ENCODE measurements around the gene ZNF213. TPM values are rescaled to one million over a fixed set of nuclear protein-coding genes. Genes with fewer than 3 reads are reported as not detected.

ZNF213 gene
- total RNA-seq, 1 donor from 2014 or later: 25.3 TPM

- TF ChIP-seq CTCF (IDR thresholded peaks at IDR 0.05): no peak
- no peaks in the 10 kb centered on the region for H3K27me3 ChIP-seq
- peaks cover 40 to 53% of the 10 kb centered on the region in 2 donors for H3K36me3 ChIP-seq
- no peak overlapping the region for H3K4me3 ChIP-seq
- intact Hi-C loops (cut with DNase I): no loop called here
- no peak for DNase-seq (ENCODE audit: low spot score in 2 of 2)
- H3K27ac ChIP-seq: no peak overlapping the region
- peaks cover 0 to 7% of the 10 kb centered on the region in 2 donors for H3K4me1 ChIP-seq
- H3K9me3 ChIP-seq: no peaks in the 10 kb centered on the region
These were observed 16.5 kb upstream of the ZNF213 start for GRCh38 chr16:3118204-3118790.

DNA sequence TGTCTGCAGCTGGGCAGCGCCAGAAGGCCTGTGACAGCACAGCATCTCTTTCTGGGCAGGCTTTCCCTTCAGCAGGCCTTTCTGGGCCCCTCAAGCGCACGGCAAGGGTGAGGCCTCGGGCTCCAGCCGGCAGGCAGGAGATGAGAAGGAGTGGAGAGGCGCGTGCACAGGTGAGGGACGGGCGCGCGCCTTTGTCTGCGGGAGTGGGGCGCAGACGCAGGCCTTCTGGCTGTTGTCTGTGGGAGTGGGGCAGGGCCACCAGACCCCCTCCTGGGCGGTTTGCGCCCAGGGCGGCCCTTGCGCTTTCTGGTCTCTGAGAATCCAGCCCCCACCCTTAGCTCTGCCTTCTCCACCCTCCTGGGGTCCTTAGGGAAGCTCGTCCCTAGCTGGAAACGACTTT is 16.0 kb upstream of the ZNF213 start:
- H3K4me1 ChIP-seq: peaks cover 0 to 4% of the 10 kb centered on the region in 2 donors
- H3K36me3 ChIP-seq: peaks cover 40 to 53% of the 10 kb centered on the region in 2 donors

GRCh38 chr16:3119286-3119685 is 15.5 kb upstream of the ZNF213 start:
- Histone ChIP-seq H3K4me1 (peaks cover 0 to 3% of the 10 kb centered on the region in 2 donors), H3K27me3 (no peaks in the 10 kb centered on the region), H3K9me3 (no peaks in the 10 kb centered on the region), H3K36me3 (peaks cover 40 to 53% of the 10 kb centered on the region in 2 donors), H3K27ac (no peak overlapping the region), H3K4me3 (no peak overlapping the region)
- TF ChIP-seq CTCF (IDR thresholded peaks at IDR 0.05): no peak
- no peak for DNase-seq (ENCODE audit: low spot score in 2 of 2)
- intact Hi-C loops (cut with DNase I): no loop called here

More for the DNA sequence above, 16.0 kb upstream of the ZNF213 start:
- no peak for DNase-seq (ENCODE audit: low spot score in 2 of 2)
- no peak for TF ChIP-seq CTCF (IDR thresholded peaks at IDR 0.05)
- H3K27me3 ChIP-seq: no peaks in the 10 kb centered on the region
- H3K4me3 ChIP-seq: no peak overlapping the region
- H3K9me3 ChIP-seq: no peaks in the 10 kb centered on the region
- no peak overlapping the region for H3K27ac ChIP-seq
- intact Hi-C loops (cut with DNase I): no loop called here

DNA sequence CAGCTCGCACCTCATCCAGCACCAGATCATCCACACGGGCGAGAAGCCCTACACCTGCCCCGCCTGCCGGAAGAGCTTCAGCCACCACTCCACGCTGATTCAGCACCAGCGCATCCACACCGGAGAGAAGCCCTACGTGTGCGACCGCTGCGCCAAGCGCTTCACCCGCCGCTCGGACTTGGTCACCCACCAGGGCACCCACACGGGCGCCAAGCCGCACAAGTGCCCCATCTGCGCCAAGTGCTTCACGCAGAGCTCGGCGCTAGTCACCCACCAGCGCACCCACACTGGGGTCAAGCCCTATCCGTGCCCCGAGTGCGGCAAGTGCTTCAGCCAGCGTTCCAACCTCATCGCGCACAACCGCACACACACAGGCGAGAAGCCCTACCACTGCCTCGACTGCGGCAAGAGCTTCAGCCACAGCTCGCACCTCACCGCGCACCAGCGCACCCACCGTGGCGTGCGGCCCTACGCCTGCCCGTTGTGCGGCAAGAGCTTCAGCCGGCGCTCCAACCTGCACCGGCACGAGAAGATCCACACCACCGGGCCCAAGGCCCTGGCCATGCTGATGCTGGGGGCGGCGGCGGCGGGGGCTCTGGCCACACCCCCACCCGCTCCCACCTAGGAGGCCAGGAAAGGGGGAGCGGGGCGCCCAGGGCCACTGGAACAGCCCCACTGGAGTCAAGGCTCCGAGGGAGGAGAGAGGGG is 15.0 kb upstream of the ZNF213 start:
- H3K4me1 ChIP-seq: peaks cover 3% of the 10 kb centered on the region in 2 donors
- peaks cover 40 to 53% of the 10 kb centered on the region in 2 donors for H3K36me3 ChIP-seq
- no peaks in the 10 kb centered on the region for H3K9me3 ChIP-seq
- H3K4me3 ChIP-seq: no peak overlapping the region
- DNase-seq (ENCODE audit: low spot score in 2 of 2): no peak
- no peak for TF ChIP-seq CTCF (IDR thresholded peaks at IDR 0.05)
- no peaks in the 10 kb centered on the region for H3K27me3 ChIP-seq
- no peak overlapping the region for H3K27ac ChIP-seq
- intact Hi-C loops (cut with DNase I): loop anchor here (5.0 kb wide), 1 partner anchor 37 kb away; no protein-coding TSS in a partner anchor

DNA sequence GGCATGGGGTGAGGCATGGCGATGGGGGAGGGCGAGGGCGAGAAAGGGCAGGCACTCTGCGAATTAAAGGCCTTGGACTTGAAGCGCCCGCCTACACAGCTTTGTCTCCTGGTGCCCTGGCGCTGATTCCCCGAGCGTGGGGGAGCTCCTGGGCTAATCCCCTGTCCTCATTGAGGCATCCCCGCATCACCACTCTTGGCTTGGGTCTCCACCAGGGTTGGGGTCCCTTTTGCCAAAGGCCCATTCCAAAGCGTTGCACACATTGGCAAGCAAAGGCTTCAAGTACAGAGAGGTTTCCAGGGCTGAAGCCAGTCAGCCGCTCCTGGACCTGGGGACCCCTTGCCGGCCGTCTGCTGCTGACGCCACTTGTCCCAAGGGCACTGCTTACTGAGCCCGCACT is 14.4 kb upstream of the ZNF213 start:
- Histone ChIP-seq H3K36me3 (peaks cover 40 to 50% of the 10 kb centered on the region in 2 donors), H3K27me3 (no peaks in the 10 kb centered on the region), H3K4me3 (no peak overlapping the region), H3K27ac (no peak overlapping the region), H3K9me3 (no peaks in the 10 kb centered on the region), H3K4me1 (peaks cover 6 to 7% of the 10 kb centered on the region in 2 donors)
- DNase-seq (ENCODE audit: low spot score in 2 of 2): no peak
- no peak for TF ChIP-seq CTCF (IDR thresholded peaks at IDR 0.05)
- intact Hi-C loops (cut with DNase I): loop anchor here (5.0 kb wide), 1 partner anchor 37 kb away; no protein-coding TSS in a partner anchor

All from ascending aorta (tissue), 2 donors.